ENCODE data around the gene AGAP2.

GRCh38 chr12:57760347-57760982, 21.9 kb upstream of the AGAP2 start:
- TF ChIP-seq CTCF (IDR thresholded peaks at IDR 0.05; ENCODE audit: insufficient read depth, low read length) (no peak), REST (IDR thresholded peaks at IDR 0.05; ENCODE audit: insufficient replicate concordance, low read depth) (peak; percentile 94)

Measured in HL-60 (cell line).